PFSK-1 (cell line): Measurements from ENCODE around the gene UFSP2.

Experiments used
- FOXP2 ChIP-seq: optimal IDR thresholded peaks from 2 replicates; pipeline ENCODE3; 2011; ENCODE audit warnings: borderline replicate concordance, control low read depth, inconsistent platforms; ENCODE audit not compliant: insufficient read depth; ENCODE audit errors: extremely low read length, extremely low read depth
- POLR2AphosphoS5 ChIP-seq: IDR thresholded peaks from 2 replicates; pipeline ENCODE4 v1.6.1; 2012; ENCODE audit warnings: low read depth, mild to moderate bottlenecking, control low read depth, low read length, moderate library complexity
- REST ChIP-seq, 2 experiments: IDR thresholded peaks; 2 replicates each; pipeline versions ENCODE4 v1.6.1 to v1.8.0; 2011 to 2012; ENCODE audit warnings: low read depth in 2 of 2, low read length in 2 of 2, control low read depth in 1 of 2, inconsistent platforms in 1 of 2, mild to moderate bottlenecking in 1 of 2, moderate library complexity in 1 of 2; ENCODE audit not compliant: insufficient read depth in 1 of 2
- SIN3A ChIP-seq: IDR thresholded peaks from 2 replicates; pipeline ENCODE4 v1.6.1; 2012; ENCODE audit warnings: mild to moderate bottlenecking, low read length, moderate library complexity, borderline replicate concordance; ENCODE audit not compliant: insufficient read depth
- TAF1 ChIP-seq: IDR thresholded peaks from 2 replicates; pipeline ENCODE4 v1.6.1; 2012; ENCODE audit warnings: low read length, control low read depth, borderline replicate concordance; ENCODE audit not compliant: insufficient read depth

UFSP2 gene

GRCh38 chr4:185374573-185374972 is 51.2 kb downstream of the UFSP2 start:
- no peak for TF ChIP-seq SIN3A
- TF ChIP-seq TAF1: no peak
- no peak for TF ChIP-seq POLR2AphosphoS5
- no peak for TF ChIP-seq REST (IDR thresholded peaks at IDR 0.05; ENCODE audit: insufficient read depth in 1 of 2, low read depth in 2 of 2, low read length in 2 of 2)
- no peak for TF ChIP-seq FOXP2

- TF ChIP-seq FOXP2 (no peak), REST (IDR thresholded peaks at IDR 0.05; ENCODE audit: insufficient read depth in 1 of 2, low read depth in 2 of 2, low read length in 2 of 2) (no peak), TAF1 (no peak), SIN3A (no peak), POLR2AphosphoS5 (no peak)
Measured at GRCh38 chr4:185374027-185374426, 51.7 kb downstream of the UFSP2 start.

GRCh38 chr4:185371702-185372101 is 54.1 kb downstream of the UFSP2 start:
- TF ChIP-seq FOXP2 (no peak), SIN3A (no peak), REST (IDR thresholded peaks at IDR 0.05; ENCODE audit: insufficient read depth in 1 of 2, low read depth in 2 of 2, low read length in 2 of 2) (no peak), TAF1 (no peak), POLR2AphosphoS5 (no peak)

- no peak for TF ChIP-seq SIN3A
- TF ChIP-seq POLR2AphosphoS5: no peak
- TF ChIP-seq REST (IDR thresholded peaks at IDR 0.05; ENCODE audit: insufficient read depth in 1 of 2, low read depth in 2 of 2, low read length in 2 of 2): no peak
- no peak for TF ChIP-seq TAF1
- TF ChIP-seq FOXP2: no peak
Measured at GRCh38 chr4:185370268-185370949, 55.4 kb downstream of the UFSP2 start.

GRCh38 chr4:185369731-185370130 is 56.0 kb downstream of the UFSP2 start:
- no peak for TF ChIP-seq REST (IDR thresholded peaks at IDR 0.05; ENCODE audit: insufficient read depth in 1 of 2, low read depth in 2 of 2, low read length in 2 of 2)
- no peak for TF ChIP-seq SIN3A
- TF ChIP-seq POLR2AphosphoS5: no peak
- no peak for TF ChIP-seq TAF1
- TF ChIP-seq FOXP2: no peak
